Trophoblast cell (in vitro differentiated cells and primary cell): ENCODE results near the gene PCSK1.

ENCODE experiments used
- DNase-seq, 2 donors: peaks; one replicate each; pipeline ENCODE4 v3.0.0-alpha.2; 2016
- H2AFZ ChIP-seq: 2 replicates; pipeline ENCODE4 v1.6.1; 2013; ENCODE audit warnings: low read length, moderate library complexity, mild to moderate bottlenecking; ENCODE audit not compliant: insufficient read depth, poor library complexity
- H2AK5ac ChIP-seq: 2 replicates; pipeline ENCODE4 v1.6.1; 2013; ENCODE audit warnings: mild to moderate bottlenecking, low read length
- H2BK120ac ChIP-seq: 2 replicates; pipeline ENCODE4 v1.6.1; 2013; ENCODE audit warnings: low read length, mild to moderate bottlenecking, moderate library complexity; ENCODE audit not compliant: insufficient read depth, poor library complexity
- H2BK12ac ChIP-seq: 2 replicates; pipeline ENCODE4 v1.6.1; 2013; ENCODE audit warnings: mild to moderate bottlenecking, low read length, moderate library complexity
- H2BK5ac ChIP-seq: 2 replicates; pipeline ENCODE4 v1.6.1; 2013; ENCODE audit warnings: low read length, low read depth, moderate library complexity, mild to moderate bottlenecking; ENCODE audit not compliant: poor library complexity
- H3K14ac ChIP-seq: 2 replicates; pipeline ENCODE4 v1.6.1; 2013; ENCODE audit warnings: mild to moderate bottlenecking, low read length
- H3K18ac ChIP-seq: 2 replicates; pipeline ENCODE4 v1.6.1; 2013; ENCODE audit warnings: mild to moderate bottlenecking, low read length
- H3K23ac ChIP-seq: 2 replicates; pipeline ENCODE4 v1.6.1; 2013; ENCODE audit warnings: low read length
- H3K27ac ChIP-seq: 2 replicates; pipeline ENCODE4 v1.5.1; 2013; ENCODE audit warnings: low read depth, mild to moderate bottlenecking, inconsistent platforms, low read length, moderate library complexity
- H3K27me3 ChIP-seq: 2 replicates; pipeline ENCODE4 v1.6.1; 2013; ENCODE audit warnings: inconsistent platforms, mild to moderate bottlenecking, low read length, moderate library complexity; ENCODE audit not compliant: insufficient read depth
- H3K36me3 ChIP-seq, 2 experiments: 1 replicate in 1 of 2; 2 replicates in 1 of 2; pipeline ENCODE4 v1.6.1; 2013; ENCODE audit warnings: low read length in 2 of 2, mild to moderate bottlenecking in 2 of 2, moderate library complexity in 1 of 2; ENCODE audit not compliant: insufficient read depth in 2 of 2, control insufficient read depth in 1 of 2
- H3K4ac ChIP-seq: 2 replicates; pipeline ENCODE4 v1.6.1; 2013; ENCODE audit warnings: low read depth, mild to moderate bottlenecking, low read length, moderate library complexity
- H3K4me1 ChIP-seq, 2 experiments: 1 replicate in 1 of 2; 2 replicates in 1 of 2; pipeline ENCODE4 v1.6.1; 2013; ENCODE audit warnings: low read length in 2 of 2, mild to moderate bottlenecking in 2 of 2, moderate library complexity in 1 of 2; ENCODE audit not compliant: insufficient read depth in 2 of 2, control insufficient read depth in 1 of 2
- H3K4me2 ChIP-seq: 2 replicates; pipeline ENCODE4 v1.6.1; 2013; ENCODE audit warnings: inconsistent platforms, mild to moderate bottlenecking, low read length, moderate library complexity
- H3K4me3 ChIP-seq: 2 replicates; pipeline ENCODE4 v1.5.1; 2013; ENCODE audit warnings: mild to moderate bottlenecking, low read depth, low read length, inconsistent platforms
- H3K79me1 ChIP-seq: one replicate; pipeline ENCODE4 v1.6.1; 2013; ENCODE audit warnings: low read length
- H3K79me2 ChIP-seq: 2 replicates; pipeline ENCODE4 v1.6.1; 2013; ENCODE audit warnings: low read length, mild to moderate bottlenecking; ENCODE audit not compliant: control insufficient read depth, insufficient read depth, poor library complexity
- H3K9ac ChIP-seq: 2 replicates; pipeline ENCODE4 v1.6.1; 2013; ENCODE audit warnings: mild to moderate bottlenecking, low read length
- H3K9me3 ChIP-seq: 2 replicates; pipeline ENCODE4 v1.6.1; 2013; ENCODE audit warnings: low read depth, mild to moderate bottlenecking, control low read depth, inconsistent platforms, low read length; ENCODE audit not compliant: insufficient read depth
- H4K12ac ChIP-seq: 2 replicates; pipeline ENCODE4 v1.6.1; 2013; ENCODE audit warnings: low read depth, mild to moderate bottlenecking, low read length, moderate library complexity
- H4K8ac ChIP-seq: 2 replicates; pipeline ENCODE4 v1.6.1; 2013; ENCODE audit warnings: low read depth, mild to moderate bottlenecking, low read length, moderate library complexity
- H4K91ac ChIP-seq: one replicate; pipeline ENCODE4 v1.6.1; 2013; ENCODE audit warnings: low read depth, mild to moderate bottlenecking, low read length, moderate library complexity
- WGBS: extraction: QIAGEN DNeasy Blood & Tissue Kit; methylation state at CpG from one replicate; pipeline ENCODE4 v1.1.7; 2013; ENCODE audit warnings: missing lambda C conversion rate; ENCODE audit not compliant: insufficient read length, insufficient coverage; ENCODE audit errors: extremely low coverage; 5-methylcytosine and 5-hydroxymethylcytosine counted together

PCSK1 gene

GRCh38 chr5:96476654-96477053 lies 43.6 kb upstream of the PCSK1 start:
- no peak overlapping the region for H3K4me2 ChIP-seq
- no peak overlapping the region for H3K9ac ChIP-seq
- H3K79me1 ChIP-seq = no peaks in the 10 kb centered on the region
- H2BK120ac ChIP-seq = no peak overlapping the region
- H3K9me3 ChIP-seq = no peaks in the 10 kb centered on the region
- no peak overlapping the region for H3K4ac ChIP-seq
- no peak for DNase-seq
- no peak overlapping the region for H3K27ac ChIP-seq
- no peaks in the 10 kb centered on the region for H3K36me3 ChIP-seq
- H3K27me3 ChIP-seq = no peaks in the 10 kb centered on the region
- H3K79me2 ChIP-seq = no peaks in the 10 kb centered on the region
- H4K91ac ChIP-seq = no peak overlapping the region
- no peak overlapping the region for H4K12ac ChIP-seq
- no peak overlapping the region for H3K14ac ChIP-seq
- no peak overlapping the region for H2BK12ac ChIP-seq
- no CpG with 5 or more reads among the region's 3 CpGs for WGBS
- no peak overlapping the region for H3K4me3 ChIP-seq
- no peak overlapping the region for H2AFZ ChIP-seq
- H3K18ac ChIP-seq = no peak overlapping the region
- no peak overlapping the region for H2AK5ac ChIP-seq
- no peak overlapping the region for H2BK5ac ChIP-seq
- H3K4me1 ChIP-seq = no peaks in the 10 kb centered on the region
- H3K23ac ChIP-seq = no peak overlapping the region
- H4K8ac ChIP-seq = no peak overlapping the region

GRCh38 chr5:96474073-96474472 lies 41.0 kb upstream of the PCSK1 start:
- no peak overlapping the region for H2BK120ac ChIP-seq
- H3K9ac ChIP-seq = no peak overlapping the region
- no peak overlapping the region for H4K12ac ChIP-seq
- H2BK12ac ChIP-seq = no peak overlapping the region
- no peak for DNase-seq
- H3K79me2 ChIP-seq = no peaks in the 10 kb centered on the region
- H3K4me1 ChIP-seq = no peaks in the 10 kb centered on the region
- no peak overlapping the region for H2AFZ ChIP-seq
- no peak overlapping the region for H3K27ac ChIP-seq
- no CpG with 5 or more reads among the region's 4 CpGs for WGBS
- no peaks in the 10 kb centered on the region for H3K79me1 ChIP-seq
- no peak overlapping the region for H3K18ac ChIP-seq
- no peaks in the 10 kb centered on the region for H3K36me3 ChIP-seq
- no peak overlapping the region for H3K14ac ChIP-seq
- no peak overlapping the region for H3K4me2 ChIP-seq
- no peak overlapping the region for H2AK5ac ChIP-seq
- H4K8ac ChIP-seq = no peak overlapping the region
- no peak overlapping the region for H3K23ac ChIP-seq
- H3K4ac ChIP-seq = no peak overlapping the region
- no peak overlapping the region for H4K91ac ChIP-seq
- H3K4me3 ChIP-seq = no peak overlapping the region
- no peaks in the 10 kb centered on the region for H3K27me3 ChIP-seq
- no peak overlapping the region for H2BK5ac ChIP-seq
- no peaks in the 10 kb centered on the region for H3K9me3 ChIP-seq

GRCh38 chr5:96473155-96473554 lies 40.1 kb upstream of the PCSK1 start:
- Histone ChIP-seq H4K8ac (no peak overlapping the region), H3K4me2 (no peak overlapping the region), H3K4me1 (no peaks in the 10 kb centered on the region), H3K9ac (no peak overlapping the region), H3K36me3 (no peaks in the 10 kb centered on the region), H4K12ac (no peak overlapping the region), H2BK5ac (no peak overlapping the region), H3K27ac (no peak overlapping the region), H2BK12ac (no peak overlapping the region), H3K14ac (no peak overlapping the region), H3K4ac (no peak overlapping the region), H3K23ac (no peak overlapping the region), H3K79me1 (no peaks in the 10 kb centered on the region), H3K18ac (no peak overlapping the region), H2AFZ (no peak overlapping the region), H3K9me3 (no peaks in the 10 kb centered on the region), H3K4me3 (no peak overlapping the region), H4K91ac (no peak overlapping the region), H3K27me3 (no peaks in the 10 kb centered on the region), H3K79me2 (no peaks in the 10 kb centered on the region), H2BK120ac (no peak overlapping the region), H2AK5ac (no peak overlapping the region)
- WGBS = no CpG with 5 or more reads among the region's 1 CpG
- no peak for DNase-seq

- H3K18ac ChIP-seq = no peak overlapping the region
- H3K4me3 ChIP-seq = no peak overlapping the region
- DNase-seq = no peak
- H2BK120ac ChIP-seq = no peak overlapping the region
- H3K36me3 ChIP-seq = no peaks in the 10 kb centered on the region
- H2AK5ac ChIP-seq = no peak overlapping the region
- no peak overlapping the region for H3K4me2 ChIP-seq
- WGBS = no CpG with 5 or more reads among the region's 1 CpG
- no peaks in the 10 kb centered on the region for H3K4me1 ChIP-seq
- no peaks in the 10 kb centered on the region for H3K79me1 ChIP-seq
- H3K79me2 ChIP-seq = no peaks in the 10 kb centered on the region
- no peak overlapping the region for H2AFZ ChIP-seq
- H3K9me3 ChIP-seq = no peaks in the 10 kb centered on the region
- no peak overlapping the region for H4K12ac ChIP-seq
- H3K23ac ChIP-seq = no peak overlapping the region
- no peak overlapping the region for H4K91ac ChIP-seq
- no peak overlapping the region for H2BK12ac ChIP-seq
- H3K14ac ChIP-seq = no peak overlapping the region
- no peak overlapping the region for H4K8ac ChIP-seq
- no peak overlapping the region for H2BK5ac ChIP-seq
- H3K27ac ChIP-seq = no peak overlapping the region
- H3K9ac ChIP-seq = no peak overlapping the region
- H3K27me3 ChIP-seq = no peaks in the 10 kb centered on the region
- no peak overlapping the region for H3K4ac ChIP-seq
These were observed 37.7 kb upstream of the PCSK1 start for GRCh38 chr5:96470785-96471184.
